ENCODE data around the gene SLC12A5. TPM values are rescaled to one million over a fixed set of nuclear protein-coding genes. Genes with fewer than 3 reads are reported as not detected.

Gene SLC12A5
- total RNA-seq, 1 experiment from 2014 or later, result 8.7 TPM

GRCh38 chr20:46087161-46087560 lies 58.1 kb downstream of the SLC12A5 start:
- no peak overlapping the region for H2AFZ ChIP-seq
- H3K9me3 ChIP-seq (ENCODE audit: insufficient read depth, low read depth), result no peaks in the 10 kb centered on the region
- peaks cover 14% of the 10 kb centered on the region for H3F3A ChIP-seq (ENCODE audit: insufficient read depth, low read depth)
- no TSS peak for BruUV-seq (replicated peaks)
- TF ChIP-seq CTCF (conservative IDR thresholded peaks at IDR 0.05), result peak; percentile 65
- TF ChIP-seq EZH2 (IDR thresholded peaks at IDR 0.05; ENCODE audit: low read depth), result no peak
- H3K4me3 ChIP-seq, result no peak overlapping the region
- peak in 1 of 2 experiments; percentile 34 for DNase-seq
- ChIA-PET POLR2A (ENCODE audit: unreplicated experiment) (no interaction called here), CTCF (no interaction called here)
- H3K4me1 ChIP-seq (replicated peaks; ENCODE audit: insufficient read depth), result peaks cover 44% of the 10 kb centered on the region
- H3K79me2 ChIP-seq (ENCODE audit: low read depth), result peaks cover 73% of the 10 kb centered on the region
- H4K20me1 ChIP-seq (ENCODE audit: insufficient read depth), result peaks cover 71% of the 10 kb centered on the region
- no peaks in the 10 kb centered on the region for H3K36me3 ChIP-seq (ENCODE audit: low read depth)
- intact Hi-C loops (cut with micrococcal nuclease; ENCODE audit: unreplicated experiment), result loop anchor here (5.0 to 10.0 kb wide), 2 partner anchors 65 to 292 kb away; partner anchors contain the start of genes DNTTIP1 and WFDC3
- no peak overlapping the region for H3K27ac ChIP-seq
- no peaks in the 10 kb centered on the region for H3K9me2 ChIP-seq (ENCODE audit: insufficient read depth)
- H3K4me2 ChIP-seq, result peak overlapping the region; percentile 88; the same call in 1 of the 2 replicates
- no peaks in the 10 kb centered on the region for H3K27me3 ChIP-seq (ENCODE audit: insufficient read depth, low read depth)

GRCh38 chr20:46088409-46089166 lies 59.6 kb downstream of the SLC12A5 start:
- H3K4me1 ChIP-seq (replicated peaks; ENCODE audit: insufficient read depth), result peaks cover 44% of the 10 kb centered on the region
- DNase-seq, result peak; percentile 7 to 82
- ChIA-PET CTCF (interaction anchor here (0.5 to 0.7 kb wide), 3 partner anchors 119 to 715 kb away, joined by 3 to 4 read pairs (median 3); no protein-coding TSS in a partner anchor), POLR2A (ENCODE audit: unreplicated experiment) (interaction anchor here (0.9 kb wide), 1 partner anchor 127 kb away, joined by 6 read pairs; no protein-coding TSS in a partner anchor)
- H3K27me3 ChIP-seq (ENCODE audit: insufficient read depth, low read depth), result no peaks in the 10 kb centered on the region
- peak; percentile 19; the same call in 1 of the 2 replicates for TF ChIP-seq CTCF (conservative IDR thresholded peaks at IDR 0.05)
- no peak for TF ChIP-seq EZH2 (IDR thresholded peaks at IDR 0.05; ENCODE audit: low read depth)
- peaks cover 14% of the 10 kb centered on the region for H3F3A ChIP-seq (ENCODE audit: insufficient read depth, low read depth)
- H3K9me2 ChIP-seq (ENCODE audit: insufficient read depth), result no peaks in the 10 kb centered on the region
- intact Hi-C loops (cut with micrococcal nuclease; ENCODE audit: unreplicated experiment), result loop anchor here (1.0 to 10.0 kb wide), 4 partner anchors 66 to 294 kb away; partner anchors contain the start of genes DNTTIP1, WFDC3 and ZNF335
- peaks cover 59% of the 10 kb centered on the region for H3K79me2 ChIP-seq (ENCODE audit: low read depth)
- no peaks in the 10 kb centered on the region for H3K9me3 ChIP-seq (ENCODE audit: insufficient read depth, low read depth)
- BruUV-seq (replicated peaks), result TSS peak; percentile 30
- peaks cover 57% of the 10 kb centered on the region for H4K20me1 ChIP-seq (ENCODE audit: insufficient read depth)
- peak overlapping the region; percentile 88 for H3K4me2 ChIP-seq
- peak overlapping the region; percentile 71; the same call in 1 of the 2 replicates for H2AFZ ChIP-seq
- H3K4me3 ChIP-seq, result peak overlapping the region; percentile 85
- H3K36me3 ChIP-seq (ENCODE audit: low read depth), result no peaks in the 10 kb centered on the region
- H3K27ac ChIP-seq, result peak overlapping the region; percentile 83

- POLR2A ChIA-PET (ENCODE audit: unreplicated experiment), result interaction anchor here (0.9 kb wide), 1 partner anchor 127 kb away, joined by 6 read pairs; no protein-coding TSS in a partner anchor
- H3K9me2 ChIP-seq (ENCODE audit: insufficient read depth), result no peaks in the 10 kb centered on the region
- BruUV-seq (replicated peaks), result no TSS peak
- TF ChIP-seq EZH2 (IDR thresholded peaks at IDR 0.05; ENCODE audit: low read depth) (no peak), CTCF (conservative IDR thresholded peaks at IDR 0.05) (no peak)
- H3K4me1 ChIP-seq (replicated peaks; ENCODE audit: insufficient read depth), result peaks cover 44% of the 10 kb centered on the region
- peak overlapping the region; percentile 83 for H3K27ac ChIP-seq
- H3K36me3 ChIP-seq (ENCODE audit: low read depth), result no peaks in the 10 kb centered on the region
- CTCF ChIA-PET, result interaction anchor here (0.7 kb wide), 2 partner anchors 120 to 716 kb away, joined by 3 to 4 read pairs; no protein-coding TSS in a partner anchor
- no peak for DNase-seq
- peaks cover 53% of the 10 kb centered on the region for H3K79me2 ChIP-seq (ENCODE audit: low read depth)
- H4K20me1 ChIP-seq (ENCODE audit: insufficient read depth), result peaks cover 52% of the 10 kb centered on the region
- peaks cover 14% of the 10 kb centered on the region for H3F3A ChIP-seq (ENCODE audit: insufficient read depth, low read depth)
- H3K4me2 ChIP-seq, result peak overlapping the region; percentile 88
- H3K9me3 ChIP-seq (ENCODE audit: insufficient read depth, low read depth), result no peaks in the 10 kb centered on the region
- H2AFZ ChIP-seq, result peak overlapping the region; percentile 71
- peak overlapping the region; percentile 85 for H3K4me3 ChIP-seq
- no peaks in the 10 kb centered on the region for H3K27me3 ChIP-seq (ENCODE audit: insufficient read depth, low read depth)
- intact Hi-C loops (cut with micrococcal nuclease; ENCODE audit: unreplicated experiment), result loop anchor here (1.0 to 10.0 kb wide), 4 partner anchors 67 to 294 kb away; partner anchors contain the start of genes DNTTIP1, WFDC3 and ZNF335
Observed at GRCh38 chr20:46089167-46089416, 60.1 kb downstream of the SLC12A5 start.
